ENCODE measurements around the gene MYZAP.

DNA sequence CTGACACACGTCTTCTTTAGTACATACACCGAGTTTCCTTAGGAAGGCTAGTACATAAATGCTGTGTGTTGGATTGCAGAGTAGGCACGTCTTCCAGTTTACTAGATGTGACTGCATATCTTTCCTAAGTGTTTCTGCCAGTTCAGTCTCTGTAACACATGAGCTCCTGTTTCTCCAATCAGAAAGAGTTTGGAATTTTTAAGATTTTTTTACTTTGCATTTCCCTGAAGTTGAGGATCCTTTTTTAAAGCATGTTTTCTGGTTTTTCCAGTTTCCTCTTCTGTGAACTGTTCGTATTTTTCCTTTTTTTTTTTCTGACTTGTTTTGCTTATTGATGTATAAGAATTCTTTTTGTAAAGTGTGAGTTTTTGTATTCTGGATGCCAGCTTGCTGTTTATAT is 107.3 kb downstream of the MYZAP start:
- no peak for TF ChIP-seq SIN3A (IDR thresholded peaks at IDR 0.05; ENCODE audit: borderline replicate concordance, low read depth, low read length)
- TF ChIP-seq EP300 (IDR thresholded peaks at IDR 0.05; ENCODE audit: borderline replicate concordance in 1 of 2, low read depth in 1 of 2, low read length in 1 of 2) = no peak
- no peak for TF ChIP-seq FOXJ3 (CRISPR knock-in tag; IDR thresholded peaks at IDR 0.05)
- no peak for TF ChIP-seq RFX5 (IDR thresholded peaks at IDR 0.05; ENCODE audit: low read length)
- TF ChIP-seq, protein P1, sequence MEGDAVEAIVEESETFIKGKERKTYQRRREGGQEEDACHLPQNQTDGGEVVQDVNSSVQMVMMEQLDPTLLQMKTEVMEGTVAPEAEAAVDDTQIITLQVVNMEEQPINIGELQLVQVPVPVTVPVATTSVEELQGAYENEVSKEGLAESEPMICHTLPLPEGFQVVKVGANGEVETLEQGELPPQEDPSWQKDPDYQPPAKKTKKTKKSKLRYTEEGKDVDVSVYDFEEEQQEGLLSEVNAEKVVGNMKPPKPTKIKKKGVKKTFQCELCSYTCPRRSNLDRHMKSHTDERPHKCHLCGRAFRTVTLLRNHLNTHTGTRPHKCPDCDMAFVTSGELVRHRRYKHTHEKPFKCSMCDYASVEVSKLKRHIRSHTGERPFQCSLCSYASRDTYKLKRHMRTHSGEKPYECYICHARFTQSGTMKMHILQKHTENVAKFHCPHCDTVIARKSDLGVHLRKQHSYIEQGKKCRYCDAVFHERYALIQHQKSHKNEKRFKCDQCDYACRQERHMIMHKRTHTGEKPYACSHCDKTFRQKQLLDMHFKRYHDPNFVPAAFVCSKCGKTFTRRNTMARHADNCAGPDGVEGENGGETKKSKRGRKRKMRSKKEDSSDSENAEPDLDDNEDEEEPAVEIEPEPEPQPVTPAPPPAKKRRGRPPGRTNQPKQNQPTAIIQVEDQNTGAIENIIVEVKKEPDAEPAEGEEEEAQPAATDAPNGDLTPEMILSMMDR (IDR thresholded peaks at IDR 0.05) = no peak
- no peak for TF ChIP-seq NRF1 (IDR thresholded peaks at IDR 0.05; ENCODE audit: low read depth, low read length)
- TF ChIP-seq TEAD4 (IDR thresholded peaks at IDR 0.05; ENCODE audit: borderline replicate concordance, insufficient read depth) = no peak
- TF ChIP-seq, protein P2, sequence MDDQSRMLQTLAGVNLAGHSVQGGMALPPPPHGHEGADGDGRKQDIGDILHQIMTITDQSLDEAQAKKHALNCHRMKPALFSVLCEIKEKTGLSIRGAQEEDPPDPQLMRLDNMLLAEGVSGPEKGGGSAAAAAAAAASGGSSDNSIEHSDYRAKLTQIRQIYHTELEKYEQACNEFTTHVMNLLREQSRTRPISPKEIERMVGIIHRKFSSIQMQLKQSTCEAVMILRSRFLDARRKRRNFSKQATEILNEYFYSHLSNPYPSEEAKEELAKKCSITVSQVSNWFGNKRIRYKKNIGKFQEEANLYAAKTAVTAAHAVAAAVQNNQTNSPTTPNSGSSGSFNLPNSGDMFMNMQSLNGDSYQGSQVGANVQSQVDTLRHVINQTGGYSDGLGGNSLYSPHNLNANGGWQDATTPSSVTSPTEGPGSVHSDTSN (IDR thresholded peaks at IDR 0.05) = no peak
- TF ChIP-seq MXI1 (IDR thresholded peaks at IDR 0.05; ENCODE audit: low read depth, low read length) = no peak
- TF ChIP-seq, protein P3, sequence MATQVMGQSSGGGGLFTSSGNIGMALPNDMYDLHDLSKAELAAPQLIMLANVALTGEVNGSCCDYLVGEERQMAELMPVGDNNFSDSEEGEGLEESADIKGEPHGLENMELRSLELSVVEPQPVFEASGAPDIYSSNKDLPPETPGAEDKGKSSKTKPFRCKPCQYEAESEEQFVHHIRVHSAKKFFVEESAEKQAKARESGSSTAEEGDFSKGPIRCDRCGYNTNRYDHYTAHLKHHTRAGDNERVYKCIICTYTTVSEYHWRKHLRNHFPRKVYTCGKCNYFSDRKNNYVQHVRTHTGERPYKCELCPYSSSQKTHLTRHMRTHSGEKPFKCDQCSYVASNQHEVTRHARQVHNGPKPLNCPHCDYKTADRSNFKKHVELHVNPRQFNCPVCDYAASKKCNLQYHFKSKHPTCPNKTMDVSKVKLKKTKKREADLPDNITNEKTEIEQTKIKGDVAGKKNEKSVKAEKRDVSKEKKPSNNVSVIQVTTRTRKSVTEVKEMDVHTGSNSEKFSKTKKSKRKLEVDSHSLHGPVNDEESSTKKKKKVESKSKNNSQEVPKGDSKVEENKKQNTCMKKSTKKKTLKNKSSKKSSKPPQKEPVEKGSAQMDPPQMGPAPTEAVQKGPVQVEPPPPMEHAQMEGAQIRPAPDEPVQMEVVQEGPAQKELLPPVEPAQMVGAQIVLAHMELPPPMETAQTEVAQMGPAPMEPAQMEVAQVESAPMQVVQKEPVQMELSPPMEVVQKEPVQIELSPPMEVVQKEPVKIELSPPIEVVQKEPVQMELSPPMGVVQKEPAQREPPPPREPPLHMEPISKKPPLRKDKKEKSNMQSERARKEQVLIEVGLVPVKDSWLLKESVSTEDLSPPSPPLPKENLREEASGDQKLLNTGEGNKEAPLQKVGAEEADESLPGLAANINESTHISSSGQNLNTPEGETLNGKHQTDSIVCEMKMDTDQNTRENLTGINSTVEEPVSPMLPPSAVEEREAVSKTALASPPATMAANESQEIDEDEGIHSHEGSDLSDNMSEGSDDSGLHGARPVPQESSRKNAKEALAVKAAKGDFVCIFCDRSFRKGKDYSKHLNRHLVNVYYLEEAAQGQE (IDR thresholded peaks at IDR 0.05; ENCODE audit: low read depth, low read length) = no peak
- no peak for TF ChIP-seq GATA2 (CRISPR knock-in tag; IDR thresholded peaks at IDR 0.05)
- TF ChIP-seq JUND (IDR thresholded peaks at IDR 0.05) = no peak
- no peak for TF ChIP-seq RAD21 (IDR thresholded peaks at IDR 0.05; ENCODE audit: low read length)
- TF ChIP-seq, protein P4, sequence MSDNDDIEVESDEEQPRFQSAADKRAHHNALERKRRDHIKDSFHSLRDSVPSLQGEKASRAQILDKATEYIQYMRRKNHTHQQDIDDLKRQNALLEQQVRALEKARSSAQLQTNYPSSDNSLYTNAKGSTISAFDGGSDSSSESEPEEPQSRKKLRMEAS (IDR thresholded peaks at IDR 0.05; ENCODE audit: low read depth) = no peak

Measured in SK-N-SH (cell line).